Measurements from ENCODE around the gene SLC2A5.

Gene SLC2A5

DNA sequence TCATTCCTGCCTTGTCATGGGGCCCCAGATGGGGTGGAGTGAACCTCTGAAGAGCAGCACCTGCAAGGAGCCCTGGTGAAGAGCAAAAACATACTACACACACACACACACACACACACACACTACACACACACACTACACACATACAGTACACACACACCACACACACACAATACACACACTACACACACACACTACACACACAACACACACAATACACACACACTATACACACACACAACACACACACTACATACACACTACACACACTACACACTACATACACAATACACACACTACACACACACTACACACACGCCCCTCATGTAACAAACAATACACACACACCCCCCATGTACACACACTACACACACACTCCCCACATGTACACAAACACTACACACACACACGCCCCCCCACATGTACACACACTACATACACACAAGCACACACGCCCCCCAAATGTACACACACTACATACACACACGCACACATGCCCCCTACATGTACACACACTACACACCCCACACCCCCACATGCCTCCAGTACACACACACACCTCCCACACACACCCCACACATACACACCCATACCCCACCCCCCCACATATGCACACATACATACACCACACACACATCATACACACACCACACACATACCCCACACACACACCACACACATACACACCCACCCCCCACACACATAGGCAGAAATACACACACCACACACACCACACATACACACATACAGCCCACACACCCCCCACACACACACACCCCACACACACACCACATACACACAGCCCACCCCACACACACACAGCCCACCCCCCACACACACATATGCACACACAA, 9.3 kb downstream of the SLC2A5 start:
- DNase-seq: no peak

DNA sequence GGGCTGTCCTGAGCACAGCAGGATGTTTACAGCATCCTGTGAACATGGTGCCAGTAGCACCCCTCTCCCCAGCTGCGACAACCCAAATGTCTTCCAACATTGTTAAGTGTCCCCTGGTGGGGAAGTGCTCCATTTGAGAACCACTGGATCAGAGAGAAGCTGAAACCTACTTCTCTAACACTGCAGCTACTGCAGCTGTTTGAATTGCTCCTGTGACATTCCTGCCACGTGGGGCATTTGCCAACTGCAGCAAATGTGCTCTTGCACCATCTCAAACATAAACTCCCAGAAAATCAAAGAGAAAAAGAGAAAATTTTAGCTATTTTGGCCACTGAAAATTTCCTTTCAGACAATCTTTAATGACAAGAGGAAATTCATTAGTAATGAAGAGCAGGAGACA, 11.0 kb downstream of the SLC2A5 start:
- no peak for DNase-seq

DNA sequence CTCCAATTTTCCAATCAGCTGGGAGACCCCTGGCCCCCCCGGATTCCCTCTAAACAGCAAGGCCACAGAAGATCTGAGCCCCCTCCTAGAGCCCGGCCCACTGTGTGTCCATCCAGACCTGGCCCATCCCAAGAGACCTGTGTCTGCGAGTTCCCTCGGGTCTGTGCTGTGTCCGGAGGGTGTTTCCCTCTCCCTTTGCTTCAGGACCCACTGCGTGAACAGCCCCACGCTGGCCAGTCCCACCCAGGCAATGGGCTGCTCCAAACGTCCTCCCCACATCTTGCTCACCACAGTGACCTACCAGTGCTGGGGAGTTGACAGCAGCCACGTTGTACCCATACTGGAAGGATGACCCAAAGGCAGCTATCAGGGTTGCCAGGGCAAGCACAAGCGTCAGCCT, 11.6 kb downstream of the SLC2A5 start:
- no peak for DNase-seq

DNA sequence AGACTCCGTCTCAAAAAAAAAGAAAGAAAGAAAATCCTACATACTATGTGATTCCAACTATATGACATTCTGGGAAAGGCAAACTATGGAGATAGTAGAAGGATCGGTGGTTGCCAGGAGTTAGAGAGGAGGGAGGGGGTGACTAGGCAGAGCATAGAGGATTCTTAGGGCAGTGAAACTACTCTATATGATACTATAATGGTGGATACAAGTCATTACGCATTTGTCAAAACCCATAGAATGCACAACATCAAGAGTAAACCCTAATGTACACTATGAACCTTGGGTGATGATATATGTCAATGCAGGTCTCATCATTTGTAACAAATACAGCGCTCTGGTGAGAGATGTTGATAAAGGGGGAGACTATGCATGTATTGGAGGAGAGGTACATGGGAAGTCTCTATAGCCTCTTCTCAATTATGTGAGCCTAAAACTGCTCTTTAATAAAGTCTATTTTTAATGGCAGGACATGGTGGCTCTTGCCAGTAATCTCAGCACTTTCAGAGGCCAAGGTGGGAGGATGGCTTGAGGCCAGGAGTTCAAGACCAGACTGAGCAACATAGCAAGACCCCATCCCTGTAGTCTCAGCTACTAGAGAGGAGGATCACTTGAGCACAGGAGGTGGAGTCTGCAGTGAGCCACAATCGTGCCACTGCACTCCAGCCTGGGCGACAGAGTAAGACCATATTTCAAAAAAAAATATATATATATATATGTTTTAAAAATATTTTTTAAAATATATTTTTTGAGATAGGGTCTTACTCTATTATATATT, 17.0 kb downstream of the SLC2A5 start:
- DNase-seq: no peak

DNA sequence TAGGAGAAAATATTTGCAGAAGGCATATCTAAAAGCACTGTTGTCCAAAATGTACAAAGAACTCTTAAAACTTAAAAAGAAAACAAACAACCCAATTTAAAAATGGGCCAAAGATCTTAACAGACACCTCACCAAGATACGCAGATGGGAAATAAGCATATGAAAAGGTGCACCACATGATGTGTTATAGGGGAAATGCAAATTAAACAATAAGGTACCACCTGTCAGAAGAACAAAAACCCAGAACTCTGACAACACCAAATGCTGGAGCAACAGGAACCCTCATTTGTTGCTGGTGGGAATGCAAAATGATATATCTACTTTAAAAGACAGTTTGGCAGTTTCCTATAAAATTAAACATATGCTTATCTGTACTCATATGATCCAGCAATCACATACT, 18.1 kb downstream of the SLC2A5 start:
- no peak for DNase-seq

DNA sequence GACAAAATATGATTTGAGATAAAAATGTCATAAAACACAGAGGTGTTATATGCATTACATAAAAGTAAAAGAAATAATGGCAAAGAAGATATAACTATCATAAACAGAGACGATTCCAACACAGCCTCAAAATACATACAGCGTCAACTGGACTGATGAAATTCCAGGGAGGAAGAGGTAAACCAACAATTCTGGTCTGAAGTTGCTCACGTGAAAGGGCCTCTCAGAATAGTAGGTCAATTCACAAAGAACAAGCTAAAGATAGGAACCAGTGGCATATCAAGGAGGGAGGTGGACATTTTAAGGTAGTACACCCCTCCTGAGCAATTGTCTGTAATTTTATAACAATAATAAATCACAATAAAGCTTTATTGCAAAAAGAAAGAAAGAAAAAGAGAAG, 18.6 kb downstream of the SLC2A5 start:
- DNase-seq: no peak

DNA sequence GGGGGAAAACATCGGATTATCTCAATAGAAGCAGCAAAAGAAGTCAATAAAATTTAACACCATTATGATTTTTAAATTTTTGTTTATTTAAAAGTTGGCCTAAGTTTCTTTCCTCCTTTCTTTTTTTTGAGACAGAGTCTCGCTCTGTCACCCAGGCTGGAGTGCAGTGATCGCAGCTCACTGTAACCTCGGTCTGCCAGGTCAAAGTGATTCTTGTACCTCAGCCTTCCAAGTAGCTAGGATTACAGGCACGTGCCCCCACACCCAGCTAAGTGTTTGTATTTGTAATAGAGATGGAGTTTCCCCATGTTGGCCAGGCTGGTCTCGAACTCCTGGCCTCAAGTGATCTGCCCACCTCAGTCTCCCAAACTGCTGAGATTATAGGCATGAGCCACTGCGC, 20.9 kb downstream of the SLC2A5 start:
- no peak for DNase-seq

DNA sequence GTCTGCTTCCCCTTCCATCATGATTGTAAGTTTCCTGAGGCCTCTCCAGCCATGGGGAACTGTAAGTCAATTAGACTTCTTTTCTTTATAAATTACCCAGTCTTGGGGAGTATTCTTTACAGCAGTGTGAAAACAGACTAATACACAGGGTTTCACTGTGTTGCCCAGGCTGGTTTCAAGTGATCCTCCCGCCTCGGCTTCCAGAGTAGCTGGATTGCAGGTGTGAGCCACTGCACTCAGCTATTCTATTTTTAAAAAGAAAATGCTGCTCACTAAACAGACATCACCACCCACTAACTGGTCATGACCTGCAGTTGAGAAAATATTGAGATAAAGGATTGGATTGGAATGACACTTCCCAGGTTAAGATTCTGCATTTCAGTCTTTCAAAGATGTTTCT, 22.4 kb downstream of the SLC2A5 start:
- DNase-seq: no peak

DNA sequence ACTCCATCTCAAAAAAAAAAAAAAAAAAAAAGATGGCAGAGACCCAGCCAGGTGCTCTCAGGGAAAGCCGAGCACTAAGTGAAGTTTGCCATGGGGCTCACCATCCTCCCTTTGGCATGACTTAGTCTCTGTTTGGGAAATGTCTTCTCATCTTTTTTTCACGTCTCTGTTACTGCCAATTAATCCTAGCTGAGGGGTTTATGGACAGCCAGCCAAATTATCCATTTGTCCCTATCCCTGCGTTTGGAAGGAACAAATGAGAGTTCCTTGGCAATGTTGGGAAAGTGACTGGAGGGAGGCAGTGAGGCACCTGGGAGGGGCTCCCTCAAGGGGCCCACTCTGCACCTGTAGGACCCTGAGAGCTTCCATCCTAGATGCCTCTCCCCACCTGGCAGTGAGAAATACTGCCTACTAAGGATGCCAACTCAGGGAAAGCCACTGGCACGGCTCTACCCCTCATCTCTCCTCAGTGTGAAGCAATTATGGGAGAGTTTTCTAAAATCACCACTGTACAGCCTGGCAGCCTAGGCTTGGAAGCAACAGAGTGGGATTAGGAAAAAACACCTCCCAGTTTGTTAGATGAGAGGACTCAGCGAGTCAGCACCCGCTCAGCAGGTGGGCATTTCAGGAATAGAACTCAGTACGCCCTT, 23.4 kb downstream of the SLC2A5 start:
- DNase-seq: no peak

DNA sequence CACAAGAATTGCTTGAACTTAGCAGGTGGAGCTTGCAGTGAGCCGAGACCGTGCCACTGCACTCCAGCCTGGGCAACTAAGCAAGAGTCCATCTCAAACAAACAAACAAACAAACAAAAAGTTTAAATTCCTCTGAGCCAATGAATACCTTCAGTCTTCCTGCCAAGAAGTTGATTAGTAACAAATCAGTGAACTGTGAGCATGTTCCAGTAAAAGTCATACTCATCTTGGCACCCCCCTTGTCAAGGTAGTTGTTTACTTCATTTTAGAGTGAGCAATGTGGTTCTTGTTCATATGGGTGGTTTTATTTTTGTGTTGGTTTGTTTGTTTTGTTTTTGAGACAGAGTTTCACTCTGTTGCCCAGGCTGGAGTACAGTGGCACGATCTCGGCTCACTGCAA, 25.2 kb downstream of the SLC2A5 start:
- DNase-seq: no peak

DNA sequence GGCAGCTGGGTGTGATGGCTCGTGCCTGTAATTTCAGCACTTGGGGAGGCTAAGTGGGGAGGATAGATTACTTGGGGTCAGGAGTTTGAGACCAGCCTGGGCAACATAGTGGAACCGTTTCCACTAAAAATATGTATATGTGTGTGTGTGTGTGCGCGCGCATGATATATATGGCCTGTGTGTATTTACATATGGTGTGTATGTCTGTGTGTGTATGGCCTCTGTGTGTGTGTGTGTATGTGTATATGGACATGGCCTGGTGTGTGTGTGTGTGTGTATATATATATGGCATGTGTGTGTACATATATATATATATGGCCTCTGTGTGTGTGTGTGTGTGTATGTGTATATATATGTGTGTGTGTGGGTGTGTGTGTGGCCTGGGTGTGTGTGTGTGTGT, 27.2 kb downstream of the SLC2A5 start:
- DNase-seq: no peak

DNA sequence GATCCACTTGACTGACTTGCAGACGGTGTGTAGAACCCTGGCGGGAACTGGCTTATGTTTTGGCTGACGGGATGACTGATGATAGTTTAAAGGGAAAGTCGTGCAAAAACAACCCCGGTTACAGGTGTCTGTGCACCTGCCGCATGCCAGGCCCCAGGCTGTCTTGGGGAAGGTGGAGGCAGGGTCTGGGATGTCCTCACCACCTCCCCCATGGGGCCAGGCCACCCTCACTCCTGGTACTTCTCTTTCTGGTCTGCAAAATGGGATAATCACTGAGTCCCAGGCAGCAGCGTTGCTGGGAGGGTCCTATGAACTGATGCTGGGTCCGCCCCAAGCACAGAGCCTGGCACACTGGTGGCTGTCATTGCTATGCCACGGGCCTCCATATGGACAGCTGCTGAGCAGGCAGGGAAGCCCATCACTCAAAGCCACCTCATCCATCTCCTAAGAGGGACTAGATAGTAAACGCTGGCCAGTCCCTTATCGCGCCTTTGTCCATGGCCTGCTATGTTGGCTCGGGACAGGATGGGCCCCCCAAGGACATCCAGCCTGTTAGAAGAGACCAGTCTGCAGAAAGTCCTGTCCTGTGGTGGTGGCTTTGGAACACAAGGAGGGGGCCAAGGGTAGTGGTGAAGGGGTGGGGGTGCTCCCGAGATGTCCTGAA, 28.2 kb downstream of the SLC2A5 start:
- no peak for DNase-seq

DNA sequence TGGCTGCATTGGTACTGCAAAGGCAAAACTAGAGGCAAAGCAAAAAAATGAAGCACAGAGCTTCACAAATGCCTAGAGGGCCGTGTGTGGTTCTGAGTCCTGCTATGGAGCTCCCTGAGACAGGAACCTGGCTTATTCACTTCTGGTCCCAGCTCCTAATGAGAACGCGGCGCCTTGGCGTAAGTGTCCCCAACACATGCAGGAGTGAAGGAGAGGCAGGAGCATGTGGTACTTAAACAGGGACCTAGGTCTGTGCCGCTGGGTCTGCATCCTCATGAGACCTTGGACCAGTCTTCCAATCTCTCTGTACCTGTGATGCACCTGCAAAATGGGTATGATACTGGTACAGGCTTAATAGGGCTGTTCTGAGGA, 28.8 kb downstream of the SLC2A5 start:
- no peak for DNase-seq

DNA sequence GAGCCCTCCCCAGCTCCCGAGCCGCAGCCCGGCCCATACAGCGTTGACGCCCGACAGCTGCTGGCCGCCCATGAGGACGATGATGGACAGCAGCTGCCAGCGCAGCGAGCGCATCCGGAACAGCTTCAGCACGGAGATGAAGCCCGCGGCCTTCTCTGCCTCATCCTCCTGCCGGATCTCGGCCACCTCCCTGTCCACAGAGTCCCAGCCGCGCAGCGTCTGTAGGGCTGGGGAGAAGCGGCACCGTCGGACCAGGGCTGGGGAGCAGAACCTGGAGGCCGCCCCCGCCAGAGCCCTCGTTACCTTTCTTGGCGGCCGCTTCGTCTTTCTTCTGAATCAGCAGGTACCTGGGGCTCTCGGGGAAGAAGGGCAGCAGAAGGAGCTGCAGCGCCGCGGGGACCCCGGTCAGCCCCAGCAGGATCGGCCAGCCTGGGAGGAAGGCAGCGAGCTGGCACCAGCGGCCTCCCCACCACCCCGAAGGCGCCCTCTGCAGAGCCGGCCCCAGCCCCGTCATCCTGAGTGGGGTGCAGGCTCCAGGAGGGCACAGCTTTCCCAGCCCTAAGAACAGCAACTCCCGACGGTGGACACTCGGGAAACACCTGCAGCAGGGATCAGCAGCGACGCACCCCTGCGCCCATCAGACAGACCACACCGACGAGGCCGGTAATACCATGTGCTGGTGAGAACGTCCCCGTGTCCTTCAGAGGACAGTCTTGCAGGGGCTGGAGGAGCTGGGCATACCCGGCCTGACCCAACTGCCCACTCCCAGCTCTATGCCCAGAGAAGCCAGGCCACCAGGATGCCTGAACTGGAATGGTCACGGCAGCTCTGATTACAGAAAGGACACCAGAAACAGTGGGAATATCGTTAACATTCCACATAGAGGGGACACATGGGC, 29.4 kb downstream of the SLC2A5 start:
- no peak for DNase-seq

DNA sequence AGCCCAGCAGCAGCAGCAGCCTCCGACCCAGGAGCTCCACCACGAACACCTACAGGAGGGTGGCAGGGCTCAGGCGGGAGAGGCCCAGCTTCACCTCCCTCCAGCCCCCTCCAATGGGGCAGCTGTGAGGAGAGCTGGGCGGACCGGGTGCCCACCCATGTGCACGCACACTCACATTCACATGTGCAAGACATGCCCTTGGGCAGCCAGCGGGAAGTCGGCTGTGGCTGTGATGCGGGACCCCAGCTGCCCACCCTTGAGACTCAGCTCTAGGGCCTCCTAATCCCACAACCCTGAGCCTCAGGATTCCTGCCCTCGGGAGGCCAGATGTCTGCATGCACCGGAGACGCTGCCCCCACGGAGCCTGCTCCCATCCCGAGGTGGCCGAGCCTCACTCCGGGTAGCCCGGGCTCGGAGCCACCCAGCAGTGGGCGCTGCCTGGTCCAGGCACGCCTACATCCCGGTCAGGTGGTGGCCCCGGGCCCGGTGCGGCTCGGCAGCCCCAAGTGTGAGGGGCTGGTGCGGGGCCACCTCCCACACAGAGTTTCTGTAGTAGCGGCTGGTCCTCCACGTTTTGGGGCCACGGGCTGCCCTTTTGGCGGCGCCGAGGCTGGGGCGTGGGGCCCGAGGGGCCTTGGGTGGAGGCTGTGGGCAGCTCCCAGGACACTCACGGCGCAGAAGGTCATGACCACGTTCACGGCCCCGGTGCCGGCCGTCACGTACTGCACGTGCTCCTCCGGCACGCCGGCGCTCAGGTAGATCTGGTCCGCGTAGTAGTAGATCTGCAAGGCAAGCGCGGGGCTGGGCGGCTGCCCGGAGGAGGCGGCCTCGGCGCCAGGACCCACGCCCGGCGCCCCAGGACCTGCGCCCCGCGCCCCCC, 30.3 kb downstream of the SLC2A5 start:
- no peak for DNase-seq

DNA sequence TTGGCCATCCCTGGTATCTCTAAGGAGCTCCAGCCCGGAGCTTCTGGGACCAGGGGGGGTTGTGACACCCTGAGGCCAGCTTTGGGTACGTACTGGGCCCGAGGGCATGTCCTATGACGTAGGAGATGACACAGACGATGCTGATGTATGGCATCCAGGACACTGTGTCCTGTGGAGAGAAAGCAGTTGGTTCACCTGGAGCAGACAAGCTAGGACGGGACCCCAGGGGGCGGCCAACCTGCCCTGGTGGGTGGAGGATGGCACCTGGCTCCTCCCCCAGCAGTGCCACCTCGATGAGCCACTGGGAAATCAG, 31.1 kb downstream of the SLC2A5 start:
- no peak for DNase-seq

DNA sequence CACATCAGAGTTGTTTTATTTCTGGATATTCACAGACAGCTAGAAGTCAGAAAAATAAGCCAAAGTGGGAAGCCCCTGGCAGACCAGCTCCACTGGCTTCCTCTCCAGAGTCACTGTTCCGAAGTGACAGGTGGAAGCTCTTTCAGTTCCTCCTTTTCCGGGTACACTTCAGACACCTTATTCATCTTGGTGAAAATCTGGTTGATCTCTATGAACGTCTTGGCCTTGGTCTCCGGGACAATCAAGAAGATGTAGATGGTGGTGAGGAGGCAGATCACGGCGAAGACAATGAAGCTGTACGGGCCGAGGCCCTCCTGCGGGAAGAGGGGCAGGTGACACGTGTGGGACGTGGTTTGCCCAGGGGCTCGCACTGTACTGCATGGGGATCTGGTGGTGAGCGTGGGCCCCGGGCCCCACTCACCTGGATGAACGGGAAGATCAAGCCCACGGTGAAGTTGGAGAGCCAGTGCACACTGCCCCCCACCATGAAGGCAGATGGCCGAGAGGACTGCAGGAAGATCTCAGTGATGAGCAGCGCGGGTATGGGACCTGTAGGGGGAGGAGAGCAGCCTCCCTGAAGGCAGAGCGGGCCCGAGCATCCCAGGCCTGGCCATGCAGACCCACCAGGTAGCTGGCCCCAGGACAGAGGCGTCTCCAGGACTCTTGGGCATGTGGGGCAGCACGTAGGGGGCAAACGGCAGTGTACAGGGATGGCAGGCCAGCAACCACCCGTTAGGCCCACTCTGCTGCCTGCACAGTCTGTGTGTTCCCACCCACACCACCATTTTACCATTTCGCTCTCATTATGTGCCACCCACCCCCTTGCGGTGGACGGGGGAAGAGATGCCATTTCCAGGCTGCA, 31.7 kb downstream of the SLC2A5 start:
- DNase-seq: no peak

DNA sequence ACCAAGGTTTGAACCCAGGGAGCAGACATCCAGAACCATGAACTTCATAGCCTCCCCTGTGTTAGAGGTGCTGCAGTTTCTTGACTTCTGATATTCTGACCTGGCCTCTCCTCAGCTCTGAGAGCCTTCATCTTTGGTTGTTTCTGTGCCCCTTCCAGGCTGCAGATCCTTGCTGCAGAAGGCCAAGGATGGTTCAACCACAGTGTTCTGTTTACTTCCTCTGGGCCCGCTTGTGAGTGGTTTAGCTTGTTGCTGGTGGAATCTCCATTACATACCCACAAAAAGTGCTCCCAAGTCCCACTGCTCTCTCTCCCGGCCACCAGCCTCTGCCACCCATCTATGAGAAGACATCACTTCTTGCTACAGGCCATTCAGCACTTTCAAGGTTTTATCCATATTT, 34.2 kb downstream of the SLC2A5 start:
- no peak for DNase-seq

DNA sequence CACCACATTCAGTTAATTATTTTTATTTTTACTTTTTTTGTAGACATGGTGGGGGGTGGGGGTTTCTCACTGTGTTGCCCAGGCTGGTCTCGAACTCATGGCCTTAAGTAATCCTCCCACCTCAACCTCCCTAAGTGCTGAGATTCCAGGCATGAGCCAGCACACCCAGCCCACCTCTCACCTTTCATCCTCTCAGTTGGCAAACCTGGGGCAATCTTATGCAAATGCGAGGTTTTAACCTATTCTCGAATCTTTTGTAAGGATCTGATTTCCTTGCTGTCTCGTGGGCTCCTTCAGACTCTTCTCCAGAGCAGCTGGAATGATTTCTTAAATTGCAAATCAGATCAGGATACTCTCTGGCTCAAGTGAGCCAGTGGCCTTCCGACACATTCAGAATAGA, 36.1 kb downstream of the SLC2A5 start:
- no peak for DNase-seq

DNA sequence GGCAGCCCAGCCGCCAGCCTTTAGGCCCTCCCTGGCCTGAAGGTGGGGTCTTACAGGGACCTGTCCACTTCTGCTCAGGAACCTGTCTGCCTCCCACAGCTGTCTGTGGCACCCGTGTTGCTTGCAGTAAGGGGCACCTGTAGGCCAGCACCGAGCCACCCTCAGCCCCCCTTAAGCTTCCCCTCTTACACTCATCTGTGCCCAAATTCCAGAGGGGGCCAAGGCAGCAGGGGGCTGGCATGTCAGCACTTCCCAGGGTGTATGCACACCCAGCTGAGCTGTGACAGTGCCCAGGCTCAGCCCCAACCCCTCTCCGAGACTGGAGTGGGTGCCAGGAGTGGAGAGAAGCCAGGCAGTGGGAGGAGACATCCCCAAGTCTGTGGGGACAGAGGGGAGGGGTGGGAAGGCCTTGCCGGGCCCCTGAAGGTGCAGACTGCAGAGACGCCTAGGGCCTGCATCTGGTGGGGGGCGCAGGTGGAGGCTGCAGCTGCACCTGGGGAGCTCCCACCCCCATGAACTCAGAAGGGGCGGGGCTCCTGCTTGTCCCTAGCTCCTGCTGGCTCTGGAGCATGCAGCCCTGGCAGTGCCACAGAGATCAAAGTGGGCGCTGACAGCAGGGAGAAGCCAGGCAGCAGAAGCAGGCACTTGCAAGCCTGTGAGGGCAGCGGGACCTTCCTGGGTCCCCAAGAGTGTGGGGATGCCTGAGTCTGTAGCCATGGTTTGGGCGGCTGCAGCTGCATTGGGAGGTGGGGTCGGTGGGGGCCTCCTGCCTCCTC, 37.8 kb downstream of the SLC2A5 start:
- DNase-seq: no peak
